ENCODE results near the gene ALDH1L1.

ALDH1L1 gene

GRCh38 chr3:126132751-126133511, 47.5 kb downstream of the ALDH1L1 start:
- no peak for FAIRE-seq

GRCh38 chr3:126131881-126132750, 48.3 kb downstream of the ALDH1L1 start:
- FAIRE-seq: no peak

DNA sequence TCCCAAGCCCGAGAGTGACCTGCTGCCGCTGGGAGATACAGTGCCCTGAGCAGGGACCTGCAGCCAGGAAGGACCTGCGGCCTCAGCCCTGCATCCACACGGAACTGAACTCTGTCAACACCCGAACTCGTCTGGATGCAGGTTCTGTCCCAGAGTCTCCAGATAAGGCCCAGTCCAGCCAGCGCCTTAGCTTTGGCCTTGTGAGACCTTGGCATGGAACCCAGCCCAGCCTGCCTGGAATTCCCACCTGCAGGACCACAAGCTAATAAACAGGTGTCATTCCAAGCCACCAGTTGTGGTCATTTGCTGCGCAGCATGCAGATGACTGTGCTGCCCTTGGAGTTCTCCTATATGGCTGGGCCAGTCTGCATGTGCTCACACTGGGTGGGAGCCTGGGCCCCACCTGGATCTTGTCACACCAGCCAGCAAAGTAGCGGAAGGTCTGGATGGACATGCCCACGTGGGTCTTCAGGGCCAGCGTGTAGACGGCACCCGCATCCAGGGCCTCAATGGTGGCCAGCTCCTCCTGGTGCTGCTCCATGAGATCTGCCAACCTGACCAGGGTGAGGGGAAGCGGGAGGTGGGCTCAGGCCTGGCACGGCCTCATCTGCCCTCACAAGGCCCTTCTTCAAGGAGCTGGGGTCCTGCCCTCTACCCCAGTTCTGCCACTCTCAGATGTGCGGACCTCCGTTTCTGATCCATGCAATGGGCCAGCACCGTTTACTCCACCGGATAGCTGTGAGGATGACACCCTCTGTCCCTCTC, 49.2 kb downstream of the ALDH1L1 start:
- no peak for FAIRE-seq

- FAIRE-seq: no peak
Measured at GRCh38 chr3:126130081-126130855, 50.1 kb downstream of the ALDH1L1 start.

DNA sequence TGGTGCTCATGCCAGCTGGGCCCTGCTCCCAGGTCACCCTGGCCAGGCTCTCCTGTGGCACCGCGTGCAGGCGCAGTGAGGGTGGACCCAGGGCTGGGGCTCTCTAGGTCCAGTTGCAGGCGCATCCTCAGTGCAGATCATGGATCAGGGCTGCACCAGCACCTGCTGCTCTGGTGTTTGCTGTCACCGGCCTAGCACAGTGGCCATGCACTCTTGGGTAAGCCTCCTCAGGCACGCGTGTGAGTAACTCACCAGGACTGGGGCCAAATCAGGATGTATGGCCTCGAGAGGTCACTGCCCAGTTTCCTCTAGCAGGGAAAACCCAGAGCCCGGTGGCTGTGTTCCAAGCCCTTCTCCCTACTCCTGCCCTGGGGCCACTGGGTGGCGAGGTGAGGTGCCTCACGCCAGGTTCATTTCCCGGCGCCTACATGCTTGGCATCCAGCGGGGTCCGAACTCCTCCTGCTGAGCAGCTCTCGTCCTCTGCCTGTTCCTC, 50.9 kb downstream of the ALDH1L1 start:
- FAIRE-seq: no peak

DNA sequence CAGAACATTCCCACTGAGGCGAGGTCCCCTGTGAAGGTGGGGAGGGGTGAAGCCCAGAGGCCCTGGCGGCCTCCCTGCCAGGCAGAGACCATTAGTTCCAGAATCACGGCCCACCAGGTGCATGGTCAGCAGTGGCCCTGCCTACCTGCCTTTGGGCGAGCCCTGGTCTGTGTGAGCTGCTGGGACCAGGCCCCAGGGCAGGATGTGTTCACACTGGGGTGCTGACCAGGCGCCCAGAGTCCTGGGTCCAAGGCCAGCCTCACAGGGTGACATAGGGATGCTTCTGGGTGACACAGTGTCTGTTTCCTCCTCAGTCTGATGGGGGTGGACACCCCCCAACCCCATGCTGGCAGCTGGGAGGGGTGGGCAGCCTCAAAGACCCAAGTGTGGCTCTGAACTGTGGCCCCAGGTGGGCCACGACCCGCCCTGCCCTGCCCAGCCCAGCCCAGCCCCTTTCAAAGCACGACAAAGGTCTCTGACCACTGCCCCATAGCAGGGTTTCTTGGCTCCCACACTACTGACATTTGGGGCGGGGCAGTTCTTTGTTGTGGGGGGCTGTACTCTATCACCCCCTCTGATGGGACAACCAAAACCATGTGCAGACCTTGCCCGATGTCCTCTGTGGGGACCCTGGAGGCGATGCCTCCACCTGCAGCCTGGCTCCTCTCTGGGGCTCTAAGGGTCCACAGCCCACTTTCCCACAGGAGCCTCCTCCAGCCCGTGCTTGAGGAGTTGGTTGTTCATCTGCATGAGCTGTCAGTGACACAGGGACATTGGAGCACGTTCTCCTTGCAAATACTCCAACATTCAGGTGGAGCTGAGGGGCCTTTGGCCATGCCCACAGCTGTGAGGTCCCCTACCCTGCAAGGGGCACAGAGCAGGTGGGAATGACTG, 51.6 kb downstream of the ALDH1L1 start:
- FAIRE-seq: no peak

GRCh38 chr3:126127904-126128303, 52.5 kb downstream of the ALDH1L1 start:
- no peak for FAIRE-seq

DNA sequence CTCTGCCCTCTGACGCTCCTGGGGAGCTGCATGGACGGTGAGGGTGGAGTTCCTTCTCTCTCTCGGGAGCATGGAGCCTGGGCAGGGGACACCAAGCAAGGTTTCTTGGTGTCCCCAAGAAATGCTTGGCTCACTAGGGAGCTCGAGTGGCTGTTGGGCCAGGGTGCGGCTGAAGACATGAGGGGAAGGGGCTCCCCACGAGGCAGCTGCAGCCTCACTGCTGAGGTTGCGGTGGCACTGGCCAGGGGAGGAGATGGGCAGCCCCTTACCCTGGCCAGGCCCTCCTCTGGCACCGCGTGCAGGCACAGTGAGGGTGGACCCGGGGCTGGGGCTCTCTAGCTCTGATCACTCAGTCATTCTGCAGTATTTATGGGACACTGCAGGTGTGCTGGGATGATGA, 52.9 kb downstream of the ALDH1L1 start:
- no peak for FAIRE-seq

DNA sequence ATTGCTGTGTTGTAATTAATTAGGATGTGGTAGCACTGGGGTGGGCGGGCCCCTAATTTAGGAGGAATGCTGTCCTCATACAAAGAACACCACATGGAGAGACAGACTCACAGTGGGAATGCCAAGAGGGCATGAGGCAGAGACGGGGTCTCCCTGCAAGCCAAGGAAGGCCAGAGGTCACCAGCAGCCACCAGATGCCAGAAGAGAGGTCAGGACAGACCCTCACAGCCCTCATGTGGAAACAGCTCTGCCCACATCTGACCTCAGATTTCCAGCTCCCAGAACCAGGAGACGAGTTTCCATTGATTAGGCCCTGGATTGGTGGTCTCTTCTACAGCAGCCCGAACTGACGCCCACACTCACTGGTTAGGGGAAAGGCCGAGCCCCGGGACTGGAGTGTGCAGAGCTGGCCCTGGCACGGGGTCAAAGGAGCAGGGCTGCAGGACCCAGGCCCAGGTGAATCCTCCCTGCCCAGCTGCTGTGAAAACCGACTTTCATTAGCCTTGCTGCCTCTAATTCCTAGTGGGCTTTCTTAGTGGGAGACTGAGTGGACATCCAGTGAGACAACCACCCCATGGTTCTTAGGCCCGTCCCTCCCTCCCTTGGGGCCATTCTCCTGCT, 53.5 kb downstream of the ALDH1L1 start:
- FAIRE-seq: no peak

GRCh38 chr3:126126286-126126685, 54.1 kb downstream of the ALDH1L1 start:
- no peak for FAIRE-seq

GRCh38 chr3:126125781-126126251, 54.6 kb downstream of the ALDH1L1 start:
- FAIRE-seq: no peak

DNA sequence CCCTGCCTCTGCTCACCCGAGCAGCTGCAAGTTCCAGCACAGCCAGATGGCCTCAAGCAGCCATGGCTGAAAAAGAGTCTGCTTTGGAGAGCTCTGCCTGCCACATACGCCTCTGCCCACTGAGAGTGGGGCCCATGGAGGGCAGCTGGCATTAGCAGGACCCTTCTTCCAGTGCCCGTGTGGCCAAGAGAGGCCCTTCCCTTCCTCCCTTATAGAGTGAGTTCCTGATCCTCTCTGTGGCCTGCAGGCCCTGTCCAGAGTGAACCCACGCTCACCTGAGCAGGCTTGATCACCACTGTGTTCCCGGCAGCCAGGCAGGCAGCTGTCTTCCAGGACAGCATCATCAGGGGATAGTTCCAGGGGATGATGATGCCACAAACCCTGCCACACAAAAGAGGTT, 55.0 kb downstream of the ALDH1L1 start:
- FAIRE-seq: no peak

DNA sequence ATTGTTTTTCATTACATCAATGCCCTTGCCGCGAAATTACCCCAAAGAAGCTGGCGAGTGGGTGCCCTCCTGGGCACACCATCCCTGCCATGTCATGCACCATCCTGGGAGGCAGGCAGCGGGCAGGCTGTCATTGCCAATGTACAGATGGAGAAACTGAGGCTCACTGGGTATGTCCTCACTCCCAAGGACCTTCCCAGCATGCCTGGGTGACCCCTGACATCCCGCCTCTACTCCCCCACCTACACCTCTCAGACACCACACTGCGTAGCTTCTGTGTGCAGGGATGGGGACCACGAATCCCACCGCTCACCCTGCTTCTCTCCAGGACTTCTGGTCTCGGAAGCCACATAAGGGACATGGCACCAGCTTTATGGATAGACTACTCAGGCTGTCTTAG, 55.5 kb downstream of the ALDH1L1 start:
- FAIRE-seq: no peak

- FAIRE-seq: no peak
Measured at GRCh38 chr3:126124148-126124868, 56.1 kb downstream of the ALDH1L1 start.

GRCh38 chr3:126121632-126122031, 58.8 kb downstream of the ALDH1L1 start:
- FAIRE-seq: no peak

DNA sequence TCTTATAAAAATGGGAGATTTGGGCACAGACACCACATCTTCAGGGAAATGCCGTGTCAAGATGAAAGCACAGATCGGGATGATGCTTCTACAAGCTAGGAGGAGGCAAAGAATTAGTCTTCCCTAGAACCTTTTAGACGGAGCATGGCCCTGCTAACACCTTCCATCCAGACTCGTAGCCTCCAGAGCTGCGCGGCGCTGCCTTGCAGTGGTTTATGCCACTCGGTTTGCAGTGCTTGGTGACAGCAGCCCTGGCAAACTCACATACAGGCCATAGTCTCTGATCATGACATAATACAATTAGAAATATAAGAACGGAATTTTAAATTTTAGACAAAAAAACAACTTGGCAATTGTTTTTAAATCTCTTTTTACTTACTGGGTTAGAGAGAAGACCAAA, 59.3 kb downstream of the ALDH1L1 start:
- FAIRE-seq: no peak

- FAIRE-seq: no peak
Measured at GRCh38 chr3:126119976-126120375, 60.4 kb downstream of the ALDH1L1 start.

DNA sequence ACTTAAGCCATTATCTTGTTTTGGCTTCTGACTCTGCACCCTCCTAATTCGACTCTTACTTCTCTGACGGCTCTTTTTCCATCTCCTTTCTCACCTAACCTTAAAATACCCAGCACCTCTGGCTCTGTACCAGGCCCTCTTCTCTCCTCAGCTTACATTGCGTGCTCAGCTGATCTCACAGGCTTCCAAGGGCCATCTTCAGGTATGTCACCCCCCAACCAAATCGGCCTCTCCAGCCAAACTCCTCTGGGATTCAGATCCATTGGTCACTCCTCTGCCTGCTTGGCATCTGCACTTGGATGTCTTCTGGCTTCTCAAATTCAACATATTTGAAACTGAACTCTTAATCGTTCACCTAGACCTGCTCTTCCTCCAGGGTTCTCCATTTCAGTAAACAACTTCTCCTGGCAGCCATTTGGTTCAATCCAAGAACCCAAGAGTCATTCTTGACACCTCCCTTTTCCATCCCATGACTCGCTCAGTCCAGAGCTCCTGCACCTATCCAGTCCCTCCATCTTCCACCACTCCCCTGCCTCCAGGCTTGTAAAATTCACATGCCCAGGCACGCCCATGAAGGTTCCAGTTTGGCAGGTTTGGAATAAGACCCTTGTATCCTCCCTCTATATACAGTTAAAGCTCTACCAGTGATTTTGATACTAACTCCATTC, 61.2 kb downstream of the ALDH1L1 start:
- no peak for FAIRE-seq

- FAIRE-seq: no peak
Measured at GRCh38 chr3:126118591-126118990, 61.8 kb downstream of the ALDH1L1 start.

Data from TTC549 (cell line).